Brain microvascular endothelial cell (primary cell): Measurements from ENCODE around the gene HIF3A.

Experiments used
- DNase-seq: peaks from one replicate; pipeline ENCODE4 v3.0.0-alpha.2; 2020
- H3K27ac ChIP-seq: fragments of 250-450 bp; sonication (Bioruptor Pico); 2 replicates; pipeline ENCODE4 v1.5.1; 2020; ENCODE audit warnings: mild to moderate bottlenecking, moderate library complexity
- H3K27me3 ChIP-seq: fragments of 250-450 bp; sonication (Bioruptor Pico); replicated peaks from 2 replicates; pipeline ENCODE4 v1.5.1; 2020; ENCODE audit warnings: mild to moderate bottlenecking
- H3K36me3 ChIP-seq: fragments of 250-450 bp; sonication (Bioruptor Pico); replicated peaks from 2 replicates; pipeline ENCODE4 v1.5.1; 2020; ENCODE audit warnings: mild to moderate bottlenecking
- H3K4me3 ChIP-seq: 2 replicates; pipeline ENCODE4 v1.5.1; 2011; ENCODE audit warnings: low read depth, mild to moderate bottlenecking, control low read depth, low read length, moderate library complexity
- in situ Hi-C: cut with HindIII; loops from 2 replicates; pipeline ENCODE4 v1.10.0; 2017; ENCODE audit warnings: low sequenced_read_pairs, low pct_ligation_motif_present
- TF ChIP-seq, protein P1 (sequence below): IDR thresholded peaks from 2 replicates; pipeline ENCODE4 v1.5.1; 2011; ENCODE audit warnings: low read depth, mild to moderate bottlenecking, moderate library complexity, low read length, control low read depth, inconsistent platforms; ENCODE audit errors: missing control alignments

The HIF3A gene

DNA sequence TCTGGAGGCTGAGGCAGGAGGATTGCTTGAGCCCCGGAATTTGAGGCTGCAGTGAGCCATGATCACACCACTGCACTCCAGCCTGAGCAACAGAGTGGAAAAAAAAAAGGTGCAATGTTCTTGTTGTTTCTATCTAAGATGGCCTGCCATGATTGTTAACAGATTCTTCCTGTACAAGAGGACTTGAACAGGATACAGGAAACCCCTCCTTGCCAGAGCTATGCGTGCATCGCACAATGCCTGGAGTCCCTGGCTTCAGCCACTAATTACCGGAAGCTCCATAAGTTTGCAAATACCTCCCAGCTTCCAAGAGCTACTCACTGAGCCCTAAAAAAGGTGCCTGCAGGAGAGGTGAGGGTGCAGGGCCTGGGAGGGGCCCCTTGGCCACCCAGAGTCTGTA is 13.1 kb upstream of the HIF3A start:
- no peaks in the 10 kb centered on the region for H3K36me3 ChIP-seq

DNA sequence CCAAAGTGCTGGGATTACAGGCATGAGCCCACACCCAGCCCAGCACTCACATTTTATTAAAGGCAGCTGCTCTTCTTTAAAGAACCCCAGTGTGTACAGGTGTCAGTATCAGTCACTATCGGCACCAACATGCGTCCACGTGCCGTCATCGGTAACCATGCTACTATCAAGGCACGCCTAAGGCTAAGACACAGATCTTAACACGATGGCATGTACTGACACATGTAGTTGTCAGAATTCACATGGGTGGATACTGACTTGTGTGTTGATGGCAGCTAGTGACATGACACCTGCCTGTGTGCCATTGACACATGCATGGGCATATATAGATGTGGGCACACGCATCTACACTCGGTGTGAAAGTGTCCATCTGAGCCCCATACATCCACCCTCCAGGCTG is 12.2 kb upstream of the HIF3A start:
- H3K27ac ChIP-seq = no peak overlapping the region
- in situ Hi-C loops = no loop called here
- no peaks in the 10 kb centered on the region for H3K27me3 ChIP-seq
- no peaks in the 10 kb centered on the region for H3K36me3 ChIP-seq
- TF ChIP-seq, protein P1, sequence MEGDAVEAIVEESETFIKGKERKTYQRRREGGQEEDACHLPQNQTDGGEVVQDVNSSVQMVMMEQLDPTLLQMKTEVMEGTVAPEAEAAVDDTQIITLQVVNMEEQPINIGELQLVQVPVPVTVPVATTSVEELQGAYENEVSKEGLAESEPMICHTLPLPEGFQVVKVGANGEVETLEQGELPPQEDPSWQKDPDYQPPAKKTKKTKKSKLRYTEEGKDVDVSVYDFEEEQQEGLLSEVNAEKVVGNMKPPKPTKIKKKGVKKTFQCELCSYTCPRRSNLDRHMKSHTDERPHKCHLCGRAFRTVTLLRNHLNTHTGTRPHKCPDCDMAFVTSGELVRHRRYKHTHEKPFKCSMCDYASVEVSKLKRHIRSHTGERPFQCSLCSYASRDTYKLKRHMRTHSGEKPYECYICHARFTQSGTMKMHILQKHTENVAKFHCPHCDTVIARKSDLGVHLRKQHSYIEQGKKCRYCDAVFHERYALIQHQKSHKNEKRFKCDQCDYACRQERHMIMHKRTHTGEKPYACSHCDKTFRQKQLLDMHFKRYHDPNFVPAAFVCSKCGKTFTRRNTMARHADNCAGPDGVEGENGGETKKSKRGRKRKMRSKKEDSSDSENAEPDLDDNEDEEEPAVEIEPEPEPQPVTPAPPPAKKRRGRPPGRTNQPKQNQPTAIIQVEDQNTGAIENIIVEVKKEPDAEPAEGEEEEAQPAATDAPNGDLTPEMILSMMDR = no peak
- no peak overlapping the region for H3K4me3 ChIP-seq
- DNase-seq = no peak

More for the DNA sequence above, 13.1 kb upstream of the HIF3A start:
- in situ Hi-C loops = no loop called here
- TF ChIP-seq, protein P1 = no peak
- no peak overlapping the region for H3K27ac ChIP-seq
- H3K27me3 ChIP-seq = no peaks in the 10 kb centered on the region
- no peak overlapping the region for H3K4me3 ChIP-seq
- DNase-seq = no peak

DNA sequence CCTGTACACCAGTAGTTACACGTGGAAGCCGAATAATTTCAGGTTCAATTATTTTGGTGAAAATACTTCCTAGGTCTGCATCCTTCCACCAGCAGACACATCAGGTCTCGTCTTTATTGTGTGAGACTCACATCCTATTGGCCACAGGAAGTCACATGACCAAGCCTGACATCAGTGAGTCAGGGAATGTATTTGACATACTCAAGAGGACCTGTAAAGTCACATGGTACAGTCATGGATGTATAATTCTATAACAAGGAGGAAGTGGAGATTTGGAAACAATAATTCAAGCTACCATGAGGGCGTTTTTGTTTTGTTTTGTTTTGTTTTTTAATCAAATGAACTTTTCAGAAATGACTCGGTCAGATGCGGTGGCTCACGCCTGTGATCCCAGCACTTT is 9.3 kb upstream of the HIF3A start:
- Histone ChIP-seq H3K27ac (no peak overlapping the region), H3K27me3 (no peaks in the 10 kb centered on the region), H3K4me3 (no peak overlapping the region), H3K36me3 (no peaks in the 10 kb centered on the region)
- TF ChIP-seq, protein P1 = no peak
- in situ Hi-C loops = no loop called here
- DNase-seq = no peak

DNA sequence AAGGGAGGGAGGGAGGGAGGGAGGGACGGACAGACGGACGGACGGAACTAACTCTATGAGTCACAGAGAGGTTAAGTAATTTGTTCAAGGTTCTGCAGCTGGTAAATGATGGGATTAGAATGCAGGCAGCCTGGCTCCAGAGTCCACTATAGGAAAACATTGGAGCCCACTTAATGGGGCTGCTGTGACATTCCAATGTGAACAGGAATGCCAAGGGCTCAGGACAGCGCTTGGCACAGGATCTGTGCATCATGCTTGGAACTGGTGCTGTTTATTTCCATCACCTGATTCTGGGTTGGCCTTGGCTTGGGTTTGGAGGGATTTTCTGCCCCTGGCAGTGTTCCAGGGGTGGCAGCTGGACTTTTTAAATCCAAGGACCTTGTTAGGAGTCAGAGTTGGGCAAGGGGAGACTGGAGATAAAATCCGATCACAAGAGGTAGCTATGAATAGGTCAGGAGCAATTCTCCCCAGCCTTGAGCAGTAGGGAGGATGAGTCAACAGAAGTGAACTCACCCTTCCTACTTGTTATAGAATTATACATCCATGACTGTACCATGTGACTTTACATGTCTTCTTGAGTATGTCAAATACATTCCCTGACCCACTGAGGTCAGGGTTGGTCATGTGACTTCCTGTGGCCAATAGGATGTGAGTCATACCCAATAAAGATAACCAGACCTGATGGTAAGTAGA is 7.8 kb upstream of the HIF3A start:
- TF ChIP-seq, protein P1 = no peak
- peak; percentile 96 for DNase-seq
- H3K27ac ChIP-seq = peak overlapping the region; percentile 88
- H3K27me3 ChIP-seq = no peaks in the 10 kb centered on the region
- H3K36me3 ChIP-seq = no peaks in the 10 kb centered on the region
- H3K4me3 ChIP-seq = peak overlapping the region; percentile 22
- in situ Hi-C loops = no loop called here

DNA sequence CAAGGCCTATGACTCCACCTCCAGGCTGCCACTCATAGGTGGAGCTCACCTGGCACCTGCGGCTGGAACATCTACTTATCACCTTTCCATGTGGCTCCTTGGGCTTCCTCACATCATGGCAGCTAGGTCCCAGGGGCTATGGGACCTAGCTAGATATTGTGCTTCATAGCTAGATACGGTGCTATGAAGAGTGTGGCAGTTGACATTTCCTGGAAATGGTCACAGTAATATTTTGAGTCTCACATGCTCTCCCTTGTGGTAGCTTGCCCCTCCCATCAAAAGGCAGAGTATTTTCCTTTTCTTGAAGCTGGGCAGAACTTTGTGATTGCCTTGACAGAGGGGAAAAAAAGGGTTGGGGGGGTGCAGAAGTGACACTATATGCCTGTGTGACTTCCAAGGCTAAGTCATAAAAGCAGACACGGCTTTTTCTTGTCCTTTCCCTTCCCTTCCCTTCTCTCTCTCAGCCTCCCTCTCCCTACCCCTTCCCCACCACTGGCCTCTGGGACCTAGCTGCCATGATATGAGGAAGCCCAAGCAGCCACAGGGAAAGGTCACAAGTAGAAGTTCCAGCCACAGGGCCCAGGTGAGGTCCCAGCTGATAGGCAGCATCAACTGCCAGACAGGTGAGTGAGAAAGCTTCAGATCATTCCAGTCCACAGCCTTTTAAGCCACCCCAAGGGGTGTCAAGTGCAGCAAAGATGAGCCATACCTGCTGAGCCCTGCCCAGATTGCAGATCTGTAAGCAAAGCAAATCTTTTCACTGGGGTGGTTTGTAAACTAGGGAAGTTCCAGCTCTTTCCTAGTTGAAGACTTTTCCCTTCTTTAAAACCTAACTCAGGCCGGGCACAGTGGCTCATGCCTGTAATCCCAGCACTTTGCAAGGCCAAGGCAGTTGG is 6.9 kb upstream of the HIF3A start:
- TF ChIP-seq, protein P1 = no peak
- no peak overlapping the region for H3K27ac ChIP-seq
- H3K36me3 ChIP-seq = no peaks in the 10 kb centered on the region
- no peaks in the 10 kb centered on the region for H3K27me3 ChIP-seq
- no peak overlapping the region for H3K4me3 ChIP-seq
- in situ Hi-C loops = no loop called here
- no peak for DNase-seq
